IMR-90 (cell line): ENCODE data around the gene AMFR. TPM values are rescaled to one million over a fixed set of nuclear protein-coding genes. Genes with fewer than 3 reads are reported as not detected.

ENCODE experiments used
- ATAC-seq: fragments of 200-7000 bp; cut with Tn5 transposase; 2 replicates; pipeline ENCODE4 v1.9.1; 2020; ENCODE audit warnings: low read depth, mild to moderate bottlenecking, moderate library complexity
- BruUV-seq: library from RNA; stranded (reverse); fragments of 400-500 nt; replicated peaks from 2 replicates; lab custom pipeline; 2021; lab: Mats Ljungman, UMichigan
- CTCF ChIA-PET: fragments of 300-600 bp; formaldehyde crosslinking; extraction: SDS; loops from one replicate; lab custom pipeline; 2021; ENCODE audit warnings: antibody characterized with exemption; lab: Yijun Ruan, JAX
- POLR2A ChIA-PET: fragments of 300-600 bp; sonication (Branson Sonifier 250); formaldehyde crosslinking; loops from one replicate; lab custom pipeline; 2022; ENCODE audit warnings: antibody characterized with exemption; ENCODE audit not compliant: unreplicated experiment; lab: Charles Lee
- DNase-seq: peaks from one replicate; pipeline ENCODE4 v3.0.0; 2013
- H2AFZ ChIP-seq: replicated peaks from 2 replicates; pipeline ENCODE3; 2013; ENCODE audit warnings: low read length, mild to moderate bottlenecking; ENCODE audit not compliant: poor library complexity
- H2AK5ac ChIP-seq: 2 replicates; pipeline ENCODE4 v1.6.1; 2013; ENCODE audit warnings: low read depth, low read length, inconsistent platforms
- H2AK9ac ChIP-seq: replicated peaks from 2 replicates; pipeline ENCODE3; 2013; ENCODE audit warnings: mild to moderate bottlenecking, low read depth, low read length, moderate library complexity; ENCODE audit not compliant: poor library complexity
- H2BK120ac ChIP-seq: 2 replicates; pipeline ENCODE4 v1.6.1; 2013; ENCODE audit warnings: low read depth, low read length, inconsistent platforms
- H2BK15ac ChIP-seq: 3 replicates; pipeline ENCODE4 v1.6.1; 2013; ENCODE audit warnings: low read depth, low read length, inconsistent platforms
- H2BK20ac ChIP-seq: 2 replicates; pipeline ENCODE4 v1.6.1; 2013; ENCODE audit warnings: low read depth, mild to moderate bottlenecking, inconsistent platforms, low read length, moderate library complexity
- H2BK5ac ChIP-seq: 2 replicates; pipeline ENCODE4 v1.6.1; 2013; ENCODE audit warnings: mild to moderate bottlenecking, low read depth, low read length, inconsistent platforms; ENCODE audit not compliant: poor library complexity, severe bottlenecking
- H3K14ac ChIP-seq: replicated peaks from 2 replicates; pipeline ENCODE4 v1.6.1; 2013; ENCODE audit warnings: low read depth, low read length, inconsistent platforms
- H3K18ac ChIP-seq: 2 replicates; pipeline ENCODE4 v1.6.1; 2013; ENCODE audit warnings: low read depth, low read length, control low read depth
- H3K23ac ChIP-seq: 2 replicates; pipeline ENCODE4 v1.6.1; 2013; ENCODE audit warnings: low read depth, low read length, inconsistent platforms
- H3K27ac ChIP-seq: 2 replicates; pipeline ENCODE4 v1.5.1; 2013; ENCODE audit warnings: mild to moderate bottlenecking, control low read depth, low read length; ENCODE audit not compliant: insufficient read depth
- H3K27me3 ChIP-seq: 2 replicates; pipeline ENCODE4 v1.6.1; 2013; ENCODE audit warnings: low read length; ENCODE audit not compliant: control insufficient read depth, insufficient read depth
- H3K36me3 ChIP-seq: 2 replicates; pipeline ENCODE4 v1.6.1; 2013; ENCODE audit warnings: low read length, mixed read lengths; ENCODE audit not compliant: control insufficient read depth, insufficient read depth
- H3K4ac ChIP-seq: 2 replicates; pipeline ENCODE4 v1.6.1; 2013; ENCODE audit warnings: low read depth, low read length, inconsistent platforms
- H3K4me1 ChIP-seq: 2 replicates; pipeline ENCODE4 v1.6.1; 2013; ENCODE audit warnings: low read length, mixed read lengths; ENCODE audit not compliant: control insufficient read depth, insufficient read depth
- H3K4me2 ChIP-seq: 2 replicates; pipeline ENCODE4 v1.6.1; 2013; ENCODE audit warnings: low read depth, mild to moderate bottlenecking, control low read depth, low read length, moderate library complexity
- H3K4me3 ChIP-seq: 2 replicates; pipeline ENCODE4 v1.5.1; 2013; ENCODE audit warnings: low read depth, mild to moderate bottlenecking, control low read depth, low read length, moderate library complexity; ENCODE audit not compliant: insufficient read depth
- H3K56ac ChIP-seq: 2 replicates; pipeline ENCODE4 v1.6.1; 2013; ENCODE audit warnings: low read length, inconsistent platforms; ENCODE audit not compliant: insufficient read depth; ENCODE audit errors: extremely low read depth
- H3K79me1 ChIP-seq, 2 experiments: 2 replicates each; pipeline ENCODE4 v1.6.1; 2013; ENCODE audit warnings: low read length in 2 of 2, inconsistent platforms in 1 of 2, low read depth in 1 of 2
- H3K9ac ChIP-seq: 2 replicates; pipeline ENCODE4 v1.6.1; 2013; ENCODE audit warnings: low read depth, low read length, control low read depth
- H3K9me1 ChIP-seq: 2 replicates; pipeline ENCODE4 v1.6.1; 2013; ENCODE audit warnings: low read length, inconsistent platforms; ENCODE audit not compliant: insufficient read depth
- H3K9me3 ChIP-seq: 2 replicates; pipeline ENCODE4 v1.6.1; 2013; ENCODE audit warnings: low read length; ENCODE audit not compliant: control insufficient read depth, insufficient read depth
- H4K20me1 ChIP-seq: 2 replicates; pipeline ENCODE4 v1.6.1; 2013; ENCODE audit warnings: low read length, inconsistent platforms; ENCODE audit not compliant: insufficient read depth
- H4K5ac ChIP-seq: 2 replicates; pipeline ENCODE4 v1.6.1; 2013; ENCODE audit warnings: mild to moderate bottlenecking, low read depth, low read length, control low read depth
- H4K8ac ChIP-seq, 2 experiments: 2 replicates each; pipeline ENCODE4 v1.6.1; 2013; ENCODE audit warnings: low read depth in 2 of 2, low read length in 2 of 2, control low read depth in 1 of 2, inconsistent platforms in 1 of 2
- H4K91ac ChIP-seq: 2 replicates; pipeline ENCODE4 v1.6.1; 2013; ENCODE audit warnings: low read depth, low read length, inconsistent platforms; ENCODE audit not compliant: insufficient read depth
- CEBPB ChIP-seq: IDR thresholded peaks from 2 replicates; pipeline ENCODE4 v1.6.1; 2012; ENCODE audit warnings: low read depth, low read length, improper control_type of control experiment
- CHD1 ChIP-seq: IDR thresholded peaks from 2 replicates; pipeline ENCODE4 v1.6.1; 2012; ENCODE audit warnings: low read depth, low read length, improper control_type of control experiment
- FOS ChIP-seq: fragments of 150-350 bp; IDR thresholded peaks from 2 replicates; pipeline ENCODE4 v1.6.1; 2016; ENCODE audit warnings: low read depth, low read length
- MAFK ChIP-seq: IDR thresholded peaks from 2 replicates; pipeline ENCODE4 v1.6.1; 2012; ENCODE audit warnings: low read depth, low read length, improper control_type of control experiment
- MAZ ChIP-seq: IDR thresholded peaks from 2 replicates; pipeline ENCODE4 v1.6.1; 2012; ENCODE audit warnings: low read depth, mild to moderate bottlenecking, low read length, improper control_type of control experiment, moderate library complexity, borderline replicate concordance
- MXI1 ChIP-seq: IDR thresholded peaks from 2 replicates; pipeline ENCODE4 v1.6.1; 2012; ENCODE audit warnings: low read depth, mild to moderate bottlenecking, low read length, moderate library complexity, borderline replicate concordance
- POLR2A ChIP-seq: IDR thresholded peaks from 2 replicates; pipeline ENCODE4 v1.6.1; 2012; ENCODE audit warnings: mild to moderate bottlenecking, low read depth, low read length
- RAD21 ChIP-seq: IDR thresholded peaks from 2 replicates; pipeline ENCODE4 v1.6.1; 2012; ENCODE audit warnings: low read length, improper control_type of control experiment
- RCOR1 ChIP-seq: IDR thresholded peaks from 2 replicates; pipeline ENCODE4 v1.6.1; 2012; ENCODE audit warnings: mild to moderate bottlenecking, low read length, improper control_type of control experiment; ENCODE audit not compliant: insufficient replicate concordance
- RFX5 ChIP-seq: IDR thresholded peaks from 2 replicates; pipeline ENCODE4 v1.8.0; 2012; ENCODE audit warnings: low read depth, mild to moderate bottlenecking, low read length, moderate library complexity
- WGBS, 2 experiments: methylation state at CpG; one replicate each; pipeline versions ENCODE4 v1.1.5 to v1.1.7; 2013; ENCODE audit warnings: missing lambda C conversion rate in 2 of 2; ENCODE audit not compliant: insufficient read length in 1 of 2; ENCODE audit errors: extremely low coverage in 2 of 2; 5-methylcytosine and 5-hydroxymethylcytosine counted together
- dilution Hi-C: fragments of 300-500 bp; cut with HindIII; formaldehyde crosslinking; loops from one replicate; pipeline ENCODE4 v1.14.3; 2018; ENCODE audit warnings: low sequenced_read_pairs; ENCODE audit not compliant: unreplicated experiment
- in situ Hi-C: fragments of 300-500 bp; cut with MboI; formaldehyde crosslinking; loops from 3 replicates; pipeline ENCODE4 v1.14.3; 2019; ENCODE audit warnings: low sequenced_read_pairs, inconsistent platforms, mixed read lengths
- intact Hi-C: fragments of 100-400 bp; cut with micrococcal nuclease; formaldehyde crosslinking; loops from 2 replicates; pipeline ENCODE4 v1.10.0; 2022
- polyA plus RNA-seq, 3 experiments: library from polyadenylated mRNA; depleted of rRNA; stranded (reverse); fragments of >200 nt; gene quantifications; 2 replicates each; pipeline ENCODE4 v1.2.3, GENCODE V29; 2012; ENCODE audit warnings: low replicate concordance in 1 of 3
- total RNA-seq: library from RNA; depleted of rRNA; stranded (reverse); fragments of >200 nt; gene quantifications from 2 replicates; pipeline ENCODE4 v1.2.3, GENCODE V29; 2012
- TF ChIP-seq, protein P1 (sequence below): fragments of 150-350 bp; IDR thresholded peaks from 2 replicates; pipeline ENCODE4 v1.6.1; 2016; ENCODE audit warnings: low read depth, mild to moderate bottlenecking, low read length, moderate library complexity, borderline replicate concordance
- TF ChIP-seq, protein P2 (sequence below): conservative IDR thresholded peaks from 2 replicates; pipeline ENCODE4 v1.5.1; 2012; ENCODE audit warnings: mild to moderate bottlenecking, low read depth, low read length, improper control_type of control experiment
- TF ChIP-seq, protein P3 (sequence below): fragments of 150-350 bp; IDR thresholded peaks from 2 replicates; pipeline ENCODE4 v1.6.1; 2017; ENCODE audit warnings: mild to moderate bottlenecking, antibody characterized with exemption, low read length, low read depth

Gene AMFR
- total and polyA plus RNA-seq, 2 of the 4 experiments (the other 2 are of a cell fraction): 60.7 to 216 TPM

DNA sequence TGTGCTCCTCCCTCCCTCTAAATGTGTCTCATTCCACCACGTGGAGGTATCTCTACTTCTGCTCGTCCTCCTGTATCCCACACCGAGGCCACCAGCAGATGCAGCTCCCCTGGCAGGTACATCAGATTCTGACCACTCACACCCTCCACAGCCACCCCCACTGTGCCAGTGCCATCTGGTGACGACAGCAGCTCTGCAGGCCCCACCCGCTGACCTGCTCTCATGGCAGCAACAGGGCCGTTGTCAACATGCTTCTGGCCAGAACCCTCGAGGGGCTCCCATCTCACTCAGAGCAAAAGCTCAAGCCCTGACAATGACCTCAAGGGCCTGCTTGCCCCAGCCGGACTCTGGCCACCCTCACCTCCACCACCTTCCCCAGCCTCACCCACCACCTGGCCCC lies 93.4 kb downstream of the AMFR start:
- dilution Hi-C loops: no loop called here
- CTCF ChIA-PET: interaction anchor here (1.9 kb wide), 1 partner anchor 24 kb away, joined by 7 read pairs; no protein-coding TSS in a partner anchor

More for the DNA sequence above, 93.4 kb downstream of the AMFR start:
- Histone ChIP-seq H2BK20ac (no peak overlapping the region), H3K9me3 (no peaks in the 10 kb centered on the region), H2AK9ac (no peak overlapping the region), H3K23ac (no peak overlapping the region), H3K27ac (no peak overlapping the region), H3K56ac (no peak overlapping the region), H2AK5ac (no peak overlapping the region), H3K4me1 (no peaks in the 10 kb centered on the region), H4K20me1 (no peaks in the 10 kb centered on the region), H3K79me1 (no peaks in the 10 kb centered on the region), H3K9ac (no peak overlapping the region), H4K8ac (no peak overlapping the region), H3K4ac (no peak overlapping the region), H3K14ac (no peak overlapping the region), H3K18ac (no peak overlapping the region), H4K5ac (no peak overlapping the region), H2BK15ac (no peak overlapping the region), H3K36me3 (no peaks in the 10 kb centered on the region), H3K9me1 (no peaks in the 10 kb centered on the region; the same call in 1 of the 2 replicates), H3K4me3 (no peak overlapping the region), H2BK120ac (no peak overlapping the region), H3K4me2 (no peak overlapping the region), H3K27me3 (peaks cover 2% of the 10 kb centered on the region; the same call in 1 of the 2 replicates), H2AFZ (no peak overlapping the region), H4K91ac (no peak overlapping the region), H2BK5ac (no peak overlapping the region)
- in situ Hi-C loops: no loop called here
- 71% methylated on average over 5 of the region's 8 CpGs; no CpG with 5 or more reads in 1 of the 2 experiments for WGBS, 2 experiments
- intact Hi-C loops: loop anchor here (1.0 kb wide), 3 partner anchors 24 to 370 kb away; no protein-coding TSS in a partner anchor
- BruUV-seq: no TSS peak
- POLR2A ChIA-PET: no interaction called here
- TF ChIP-seq, protein P1, sequence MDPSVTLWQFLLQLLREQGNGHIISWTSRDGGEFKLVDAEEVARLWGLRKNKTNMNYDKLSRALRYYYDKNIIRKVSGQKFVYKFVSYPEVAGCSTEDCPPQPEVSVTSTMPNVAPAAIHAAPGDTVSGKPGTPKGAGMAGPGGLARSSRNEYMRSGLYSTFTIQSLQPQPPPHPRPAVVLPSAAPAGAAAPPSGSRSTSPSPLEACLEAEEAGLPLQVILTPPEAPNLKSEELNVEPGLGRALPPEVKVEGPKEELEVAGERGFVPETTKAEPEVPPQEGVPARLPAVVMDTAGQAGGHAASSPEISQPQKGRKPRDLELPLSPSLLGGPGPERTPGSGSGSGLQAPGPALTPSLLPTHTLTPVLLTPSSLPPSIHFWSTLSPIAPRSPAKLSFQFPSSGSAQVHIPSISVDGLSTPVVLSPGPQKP: no peak
- TF ChIP-seq RCOR1: no peak
- TF ChIP-seq RFX5: no peak
- no peak for TF ChIP-seq MAZ
- TF ChIP-seq, protein P2, sequence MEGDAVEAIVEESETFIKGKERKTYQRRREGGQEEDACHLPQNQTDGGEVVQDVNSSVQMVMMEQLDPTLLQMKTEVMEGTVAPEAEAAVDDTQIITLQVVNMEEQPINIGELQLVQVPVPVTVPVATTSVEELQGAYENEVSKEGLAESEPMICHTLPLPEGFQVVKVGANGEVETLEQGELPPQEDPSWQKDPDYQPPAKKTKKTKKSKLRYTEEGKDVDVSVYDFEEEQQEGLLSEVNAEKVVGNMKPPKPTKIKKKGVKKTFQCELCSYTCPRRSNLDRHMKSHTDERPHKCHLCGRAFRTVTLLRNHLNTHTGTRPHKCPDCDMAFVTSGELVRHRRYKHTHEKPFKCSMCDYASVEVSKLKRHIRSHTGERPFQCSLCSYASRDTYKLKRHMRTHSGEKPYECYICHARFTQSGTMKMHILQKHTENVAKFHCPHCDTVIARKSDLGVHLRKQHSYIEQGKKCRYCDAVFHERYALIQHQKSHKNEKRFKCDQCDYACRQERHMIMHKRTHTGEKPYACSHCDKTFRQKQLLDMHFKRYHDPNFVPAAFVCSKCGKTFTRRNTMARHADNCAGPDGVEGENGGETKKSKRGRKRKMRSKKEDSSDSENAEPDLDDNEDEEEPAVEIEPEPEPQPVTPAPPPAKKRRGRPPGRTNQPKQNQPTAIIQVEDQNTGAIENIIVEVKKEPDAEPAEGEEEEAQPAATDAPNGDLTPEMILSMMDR: no peak
- no peak for TF ChIP-seq FOS
- TF ChIP-seq, protein P3, sequence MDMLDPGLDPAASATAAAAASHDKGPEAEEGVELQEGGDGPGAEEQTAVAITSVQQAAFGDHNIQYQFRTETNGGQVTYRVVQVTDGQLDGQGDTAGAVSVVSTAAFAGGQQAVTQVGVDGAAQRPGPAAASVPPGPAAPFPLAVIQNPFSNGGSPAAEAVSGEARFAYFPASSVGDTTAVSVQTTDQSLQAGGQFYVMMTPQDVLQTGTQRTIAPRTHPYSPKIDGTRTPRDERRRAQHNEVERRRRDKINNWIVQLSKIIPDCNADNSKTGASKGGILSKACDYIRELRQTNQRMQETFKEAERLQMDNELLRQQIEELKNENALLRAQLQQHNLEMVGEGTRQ: no peak
- TF ChIP-seq POLR2A: no peak
- no peak for TF ChIP-seq CEBPB
- TF ChIP-seq CHD1: no peak
- no peak for TF ChIP-seq MXI1
- TF ChIP-seq RAD21: no peak
- no peak for TF ChIP-seq MAFK
- DNase-seq (no peak), ATAC-seq (no peak)
